AG20443 (cell line): ENCODE results near the gene HYI.
"Not testable (repeated sequence)": the region's sequence is repeated elsewhere in the genome, so short reads cannot be mapped to it uniquely, and the experiment has no call there.

ENCODE experiments used
- DNase-seq: peaks from one replicate; pipeline ENCODE4 v3.0.0; 2012; ENCODE audit warnings: low spot score, mixed read lengths

The HYI gene

GRCh38 chr1:43453442-43454269, at the start of gene HYI:
HYI (minus strand) TSS chr1:43453931; CDS start chr1:43453793, 138 bp downstream.
- DNase-seq, result peak; percentile 91

- DNase-seq, result not testable (repeated sequence)
These were observed 48.1 kb upstream of the HYI start for GRCh38 chr1:43501806-43502205.

- no peak for DNase-seq
These were observed 46.2 kb upstream of the HYI start for GRCh38 chr1:43499898-43500297.

- DNase-seq, result no peak
These were observed 41.5 kb upstream of the HYI start for GRCh38 chr1:43495204-43495603.

- DNase-seq, result no peak
These were observed 40.1 kb upstream of the HYI start for GRCh38 chr1:43493661-43494450.

GRCh38 chr1:43492826-43493225, 39.1 kb upstream of the HYI start:
- DNase-seq, result no peak

GRCh38 chr1:43491061-43491460, 37.3 kb upstream of the HYI start:
- no peak for DNase-seq

- no peak for DNase-seq
These were observed 34.4 kb upstream of the HYI start for GRCh38 chr1:43488165-43488564.

GRCh38 chr1:43484367-43484766, 30.6 kb upstream of the HYI start:
- no peak for DNase-seq

GRCh38 chr1:43482215-43482614, 28.5 kb upstream of the HYI start:
- no peak for DNase-seq

GRCh38 chr1:43481491-43481890, 27.8 kb upstream of the HYI start:
- DNase-seq, result no peak

- no peak for DNase-seq
These were observed 25.7 kb upstream of the HYI start for GRCh38 chr1:43479414-43479813.

- no peak for DNase-seq
These were observed 24.0 kb upstream of the HYI start for GRCh38 chr1:43477716-43478115.

- DNase-seq, result peak; percentile 26
These were observed 22.1 kb upstream of the HYI start for GRCh38 chr1:43475611-43476401.

- no peak for DNase-seq
These were observed 19.7 kb upstream of the HYI start for GRCh38 chr1:43473463-43473862.

GRCh38 chr1:43472463-43473151, 18.9 kb upstream of the HYI start:
- peak; percentile 77 for DNase-seq

- no peak for DNase-seq
These were observed 18.3 kb upstream of the HYI start for GRCh38 chr1:43472087-43472462.

GRCh38 chr1:43469932-43470331, 16.2 kb upstream of the HYI start:
- no peak for DNase-seq

GRCh38 chr1:43468414-43468813, 14.7 kb upstream of the HYI start:
- no peak for DNase-seq

- DNase-seq, result no peak
These were observed 12.7 kb upstream of the HYI start for GRCh38 chr1:43466403-43466802.

- no peak for DNase-seq
These were observed 11.9 kb upstream of the HYI start for GRCh38 chr1:43465505-43466067.
